ENCODE results near the gene CROCC2. TPM values are rescaled to one million over a fixed set of nuclear protein-coding genes. Genes with fewer than 3 reads are reported as not detected.

Gene CROCC2
- total and polyA plus RNA-seq, 11 donors: not detected

DNA sequence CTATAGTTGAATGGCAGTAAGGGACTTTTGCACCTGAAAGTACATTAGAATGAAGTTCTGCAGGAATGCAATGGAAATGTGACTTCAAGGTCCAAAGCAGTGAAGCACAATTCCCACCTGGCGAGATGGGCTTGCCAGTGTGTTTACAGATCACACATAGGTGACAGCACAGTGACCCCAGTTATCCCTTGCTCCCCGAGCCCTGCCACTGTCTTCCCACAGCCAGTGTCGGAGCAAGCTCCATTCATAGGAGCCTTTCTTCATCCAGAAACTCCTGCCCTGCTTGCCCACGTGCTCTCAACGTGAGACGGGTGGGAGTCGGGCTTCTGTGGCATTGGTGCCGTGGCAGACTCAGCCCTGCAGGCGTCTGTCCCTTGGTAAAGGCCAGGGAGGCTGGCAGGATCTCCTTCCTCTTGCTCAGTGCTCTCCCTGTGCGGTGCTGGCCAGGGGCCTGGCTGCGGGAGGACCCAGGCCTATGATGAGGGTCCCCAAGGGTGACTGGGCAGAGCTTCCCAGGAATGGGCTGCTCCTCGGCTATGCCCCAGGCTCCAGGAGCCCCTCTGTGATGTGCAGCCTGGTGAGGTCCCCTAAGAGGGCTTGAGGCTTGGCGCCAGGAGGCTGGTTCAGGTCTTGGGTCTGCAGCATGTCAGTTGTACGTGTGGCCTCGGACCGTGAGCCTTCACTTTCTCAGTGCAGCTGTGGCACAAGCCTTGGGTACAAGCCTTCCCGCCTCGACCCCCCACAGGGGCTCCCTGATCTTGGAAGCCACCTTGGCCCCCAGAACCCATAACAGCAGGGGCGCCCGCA is 132.4 kb downstream of the CROCC2 start:
- 93 to 96% (median 94%) methylated on average over 11 to 20 of the region's 20 CpGs for WGBS, 4 donors

DNA sequence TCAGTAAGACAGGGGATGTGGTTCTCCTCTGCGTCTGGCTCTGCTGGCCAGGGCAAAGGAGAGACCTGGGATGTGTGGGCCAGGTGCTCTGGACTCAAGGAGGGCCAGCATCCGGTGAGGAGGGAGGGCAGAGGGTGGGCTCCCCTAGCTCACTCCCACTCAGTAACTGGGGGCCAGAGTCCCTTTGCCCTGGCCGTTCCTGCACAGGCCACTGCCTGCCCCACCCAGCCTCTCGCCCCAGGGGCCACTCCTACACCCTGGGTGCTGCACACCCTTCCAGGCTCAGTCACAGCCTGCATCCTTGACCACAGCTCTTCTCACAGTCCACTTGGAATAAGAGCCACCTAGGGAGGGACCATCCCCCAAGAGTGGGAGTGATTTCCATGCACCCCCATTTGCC is 133.3 kb downstream of the CROCC2 start:
- no peak overlapping the region for H3K4me3 ChIP-seq
- peaks cover 0 to 15% (median 6%) of the 10 kb centered on the region in 12 donors for H3K4me1 ChIP-seq
- intact Hi-C loops (cut with DNase I): no loop called here
- ATAC-seq: no peak
- WGBS, 4 donors: 91 to 98% (median 96%) methylated on average over 4 of the region's 4 CpGs
- TF ChIP-seq, protein P1, sequence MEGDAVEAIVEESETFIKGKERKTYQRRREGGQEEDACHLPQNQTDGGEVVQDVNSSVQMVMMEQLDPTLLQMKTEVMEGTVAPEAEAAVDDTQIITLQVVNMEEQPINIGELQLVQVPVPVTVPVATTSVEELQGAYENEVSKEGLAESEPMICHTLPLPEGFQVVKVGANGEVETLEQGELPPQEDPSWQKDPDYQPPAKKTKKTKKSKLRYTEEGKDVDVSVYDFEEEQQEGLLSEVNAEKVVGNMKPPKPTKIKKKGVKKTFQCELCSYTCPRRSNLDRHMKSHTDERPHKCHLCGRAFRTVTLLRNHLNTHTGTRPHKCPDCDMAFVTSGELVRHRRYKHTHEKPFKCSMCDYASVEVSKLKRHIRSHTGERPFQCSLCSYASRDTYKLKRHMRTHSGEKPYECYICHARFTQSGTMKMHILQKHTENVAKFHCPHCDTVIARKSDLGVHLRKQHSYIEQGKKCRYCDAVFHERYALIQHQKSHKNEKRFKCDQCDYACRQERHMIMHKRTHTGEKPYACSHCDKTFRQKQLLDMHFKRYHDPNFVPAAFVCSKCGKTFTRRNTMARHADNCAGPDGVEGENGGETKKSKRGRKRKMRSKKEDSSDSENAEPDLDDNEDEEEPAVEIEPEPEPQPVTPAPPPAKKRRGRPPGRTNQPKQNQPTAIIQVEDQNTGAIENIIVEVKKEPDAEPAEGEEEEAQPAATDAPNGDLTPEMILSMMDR (IDR thresholded peaks at IDR 0.05): no peak
- no peak for TF ChIP-seq POLR2A (IDR thresholded peaks at IDR 0.05)
- peaks cover 0 to 37% (median 0%) of the 10 kb centered on the region in 9 donors for H3K36me3 ChIP-seq
- no peaks in the 10 kb centered on the region for H3K27me3 ChIP-seq
- no peak overlapping the region for H3K27ac ChIP-seq
- H3K9me3 ChIP-seq: peaks cover 0 to 3% (median 0%) of the 10 kb centered on the region in 12 donors
- DNase-seq: no peak

More for the DNA sequence above, 132.4 kb downstream of the CROCC2 start:
- DNase-seq: no peak
- H3K4me1 ChIP-seq: peaks cover 0 to 15% (median 6%) of the 10 kb centered on the region in 12 donors
- H3K4me3 ChIP-seq: no peak overlapping the region
- no peaks in the 10 kb centered on the region for H3K27me3 ChIP-seq
- no peaks in the 10 kb centered on the region for H3K9me3 ChIP-seq
- H3K27ac ChIP-seq: no peak overlapping the region
- TF ChIP-seq, protein P1 (IDR thresholded peaks at IDR 0.05): no peak
- TF ChIP-seq POLR2A (IDR thresholded peaks at IDR 0.05): no peak
- intact Hi-C loops (cut with DNase I): no loop called here
- ATAC-seq: no peak
- peaks cover 0 to 45% (median 0%) of the 10 kb centered on the region in 9 donors for H3K36me3 ChIP-seq

DNA sequence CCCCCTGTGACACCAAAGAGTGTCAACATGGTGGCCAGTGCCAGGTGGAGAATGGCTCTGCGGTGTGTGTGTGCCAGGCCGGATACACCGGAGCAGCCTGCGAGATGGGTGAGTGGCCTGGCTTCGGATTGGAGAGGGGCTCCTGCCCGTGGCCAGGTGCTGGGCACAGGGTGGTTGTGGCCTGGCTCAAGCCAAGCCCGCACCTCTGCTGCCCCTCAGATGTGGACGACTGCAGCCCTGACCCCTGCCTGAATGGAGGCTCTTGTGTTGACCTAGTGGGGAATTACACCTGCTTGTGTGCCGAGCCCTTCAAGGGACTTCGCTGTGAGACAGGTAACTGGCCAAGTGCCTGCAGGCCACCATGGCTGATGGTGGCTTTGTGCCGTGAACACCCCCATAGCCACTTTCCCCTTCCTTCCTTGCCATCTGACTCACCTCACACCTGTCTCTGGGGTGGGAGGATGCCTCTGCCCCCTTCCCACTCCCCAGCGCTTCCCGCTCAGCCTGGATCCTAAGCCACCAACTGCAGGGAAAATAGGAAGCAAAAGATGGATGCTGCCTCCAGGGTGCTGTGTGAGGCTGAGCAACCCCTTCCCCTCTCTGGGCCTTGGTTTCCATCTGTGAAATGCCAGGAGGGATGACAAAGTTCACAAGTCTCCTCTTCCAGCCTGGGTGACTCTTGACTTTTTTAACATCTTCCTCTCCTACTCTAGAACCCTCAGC is 134.1 kb downstream of the CROCC2 start:
- H3K27ac ChIP-seq: no peak overlapping the region
- DNase-seq (no peak), ATAC-seq (no peak)
- no peaks in the 10 kb centered on the region for H3K27me3 ChIP-seq
- 92 to 99% (median 97%) methylated on average over 6 to 13 of the region's 13 CpGs for WGBS, 4 donors
- peaks cover 0 to 36% (median 0%) of the 10 kb centered on the region in 9 donors for H3K36me3 ChIP-seq
- intact Hi-C loops (cut with DNase I): no loop called here
- H3K4me1 ChIP-seq: peaks cover 0 to 15% (median 6%) of the 10 kb centered on the region in 12 donors
- peaks cover 0 to 11% (median 3%) of the 10 kb centered on the region in 12 donors for H3K9me3 ChIP-seq
- TF ChIP-seq, protein P1 (IDR thresholded peaks at IDR 0.05): no peak
- no peak for TF ChIP-seq POLR2A (IDR thresholded peaks at IDR 0.05)
- H3K4me3 ChIP-seq: no peak overlapping the region

DNA sequence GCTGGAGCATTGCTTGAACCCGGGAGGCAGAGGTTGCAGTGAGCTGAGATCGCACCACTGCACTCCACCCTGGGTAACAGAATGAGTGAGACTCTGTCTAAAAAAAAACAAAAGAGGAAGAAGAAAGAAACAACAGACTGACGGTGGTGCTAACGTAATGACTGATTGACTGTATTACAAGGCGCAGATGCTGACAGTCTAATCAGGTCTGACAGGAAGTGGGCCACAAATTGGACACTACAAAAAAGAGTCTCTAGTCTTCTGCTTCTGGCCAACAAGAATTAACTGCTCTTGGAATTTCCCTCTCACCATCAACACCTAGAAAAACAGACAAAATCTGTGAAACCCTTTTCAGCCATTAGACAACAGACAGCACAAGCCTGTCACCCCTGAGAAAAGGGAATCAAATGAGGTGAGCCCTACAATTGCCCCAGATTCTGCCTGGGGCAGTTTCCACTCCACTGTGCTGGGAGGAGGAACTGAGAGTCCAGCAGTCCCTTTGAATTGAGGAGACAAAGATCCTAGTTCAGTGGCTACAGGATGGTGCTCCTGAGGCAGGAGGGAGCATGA is 135.5 kb downstream of the CROCC2 start:
- TF ChIP-seq, protein P1 (IDR thresholded peaks at IDR 0.05): no peak
- TF ChIP-seq POLR2A (IDR thresholded peaks at IDR 0.05): no peak
- 72 to 87% (median 75%) methylated on average over 5 of the region's 5 CpGs for WGBS, 4 donors
- peaks cover 0 to 18% (median 4%) of the 10 kb centered on the region in 12 donors for H3K9me3 ChIP-seq
- intact Hi-C loops (cut with DNase I): no loop called here
- H3K27ac ChIP-seq: no peak overlapping the region
- DNase-seq (no peak), ATAC-seq (no peak)
- H3K36me3 ChIP-seq: peaks cover 0 to 36% (median 0%) of the 10 kb centered on the region in 9 donors
- no peak overlapping the region for H3K4me3 ChIP-seq
- H3K4me1 ChIP-seq: peaks cover 0 to 4% (median under 1%) of the 10 kb centered on the region in 12 donors
- no peaks in the 10 kb centered on the region for H3K27me3 ChIP-seq

Measured in heart left ventricle (tissue), 16 donors.